WTC11 (cell line): ENCODE data around the gene GLOD5. TPM values are rescaled to one million over a fixed set of nuclear protein-coding genes. Genes with fewer than 3 reads are reported as not detected.

ENCODE experiments used
- ATAC-seq: fragments of 200-7000 bp; cut with Tn5 transposase; 2 replicates; pipeline ENCODE4 v1.10.0; 2021; ENCODE audit warnings: mild to moderate bottlenecking, moderate library complexity
- CTCF ChIA-PET: fragments of 300-600 bp; sonication (Branson Sonifier 250); formaldehyde crosslinking; loops from one replicate; lab custom pipeline; 2021; ENCODE audit warnings: antibody characterized with exemption; lab: Charles Lee
- POLR2A ChIA-PET: fragments of 350-600 bp; sonication (Branson Sonifier 250); formaldehyde crosslinking; loops from one replicate; lab custom pipeline; 2021; ENCODE audit warnings: antibody characterized with exemption; lab: Charles Lee
- DNase-seq: peaks from one replicate; pipeline ENCODE4 v3.0.0; 2021; ENCODE audit warnings: low spot score
- H3K27ac Mint-ChIP-seq: 2 replicates; pipeline ENCODE4 v1.8.0; 2021; ENCODE audit warnings: mixed read lengths
- H3K27me3 Mint-ChIP-seq: 2 replicates; pipeline ENCODE4 v1.8.0; 2021; ENCODE audit warnings: low read depth, mild to moderate bottlenecking, moderate library complexity, mixed read lengths
- H3K36me3 Mint-ChIP-seq: 2 replicates; pipeline ENCODE4 v1.8.0; 2021; ENCODE audit warnings: mixed read lengths
- H3K4me1 Mint-ChIP-seq: 2 replicates; pipeline ENCODE4 v1.8.0; 2022; ENCODE audit warnings: mixed read lengths
- H3K4me3 Mint-ChIP-seq: 2 replicates; pipeline ENCODE4 v1.8.0; 2021; ENCODE audit warnings: mild to moderate bottlenecking, moderate library complexity, mixed read lengths
- H3K9me3 Mint-ChIP-seq: 2 replicates; pipeline ENCODE4 v1.8.0; 2021; ENCODE audit warnings: mixed read lengths
- CREB1 ChIP-seq: sonication (generic); formaldehyde crosslinking; IDR thresholded peaks from 2 replicates; pipeline ENCODE4 v1.8.0; 2023; ENCODE audit warnings: mild to moderate bottlenecking, missing genetic modification reagents
- EMX1 ChIP-seq: fragments of 250-450 bp; sonication (Bioruptor Pico); IDR thresholded peaks from 2 replicates; pipeline ENCODE4 v1.8.0; 2021; ENCODE audit warnings: mild to moderate bottlenecking
- ESRRA ChIP-seq: sonication (generic); formaldehyde crosslinking; IDR thresholded peaks from 2 replicates; pipeline ENCODE4 v1.8.1; 2022; ENCODE audit warnings: mild to moderate bottlenecking, missing genetic modification reagents, borderline replicate concordance
- FOXJ3 ChIP-seq: sonication (generic); formaldehyde crosslinking; IDR thresholded peaks from 2 replicates; pipeline ENCODE4 v1.9.0; 2021; ENCODE audit warnings: missing genetic modification reagents, mild to moderate bottlenecking, borderline replicate concordance
- HMGA2 ChIP-seq: fragments of 250-450 bp; sonication (Bioruptor Pico); IDR thresholded peaks from 2 replicates; pipeline ENCODE4 v1.4.0; 2021; ENCODE audit warnings: mild to moderate bottlenecking, moderate library complexity
- JAZF1 ChIP-seq: fragments of 250-450 bp; sonication (Bioruptor Pico); IDR thresholded peaks from 2 replicates; pipeline ENCODE4 v1.9.0; 2021; ENCODE audit warnings: moderate library complexity, mild to moderate bottlenecking, inconsistent platforms
- JUN ChIP-seq: sonication (generic); formaldehyde crosslinking; IDR thresholded peaks from 2 replicates; pipeline ENCODE4 v1.8.0; 2023; ENCODE audit warnings: mild to moderate bottlenecking, missing genetic modification reagents
- NFATC4 ChIP-seq: fragments of 250-450 bp; sonication (Bioruptor Pico); IDR thresholded peaks from 2 replicates; pipeline ENCODE4 v1.9.0; 2021; ENCODE audit warnings: mild to moderate bottlenecking
- SMAD3 ChIP-seq: sonication (generic); formaldehyde crosslinking; IDR thresholded peaks from 2 replicates; pipeline ENCODE4 v1.8.0; 2022; ENCODE audit warnings: missing genetic modification reagents, mild to moderate bottlenecking, borderline replicate concordance
- SMAD4 ChIP-seq: sonication (generic); formaldehyde crosslinking; IDR thresholded peaks from 2 replicates; pipeline ENCODE4 v1.8.0; 2022; ENCODE audit warnings: mild to moderate bottlenecking, missing genetic modification reagents
- SOX15 ChIP-seq: fragments of 250-450 bp; sonication (Bioruptor Pico); IDR thresholded peaks from 2 replicates; pipeline ENCODE4 v1.9.0; 2021; ENCODE audit warnings: mild to moderate bottlenecking
- TEAD1 ChIP-seq: sonication (generic); formaldehyde crosslinking; IDR thresholded peaks from 2 replicates; pipeline ENCODE4 v1.8.0; 2022; ENCODE audit warnings: mild to moderate bottlenecking, missing genetic modification reagents
- ZBTB21 ChIP-seq: sonication (generic); formaldehyde crosslinking; IDR thresholded peaks from 2 replicates; pipeline ENCODE4 v1.8.1; 2023; ENCODE audit warnings: mild to moderate bottlenecking, missing genetic modification reagents, borderline replicate concordance
- ZBTB43 ChIP-seq: sonication (generic); formaldehyde crosslinking; IDR thresholded peaks from 2 replicates; pipeline ENCODE4 v1.8.1; 2023; ENCODE audit warnings: mild to moderate bottlenecking, missing genetic modification reagents
- ZNF263 ChIP-seq: sonication (generic); formaldehyde crosslinking; IDR thresholded peaks from 2 replicates; pipeline ENCODE4 v1.8.1; 2022; ENCODE audit warnings: low read depth, mild to moderate bottlenecking, moderate library complexity, missing genetic modification reagents
- ZNF532 ChIP-seq: fragments of 250-450 bp; sonication (Bioruptor Pico); IDR thresholded peaks from 2 replicates; pipeline ENCODE4 v1.9.0; 2021; ENCODE audit warnings: mild to moderate bottlenecking, borderline replicate concordance
- total RNA-seq: library from RNA; stranded (reverse); gene quantifications from 3 replicates; pipeline ENCODE4 v1.2.3, GENCODE V29; 2021
- TF ChIP-seq, protein P1 (sequence below): sonication (generic); formaldehyde crosslinking; IDR thresholded peaks from 2 replicates; pipeline ENCODE4 v1.8.0; 2022; ENCODE audit warnings: mild to moderate bottlenecking, missing genetic modification reagents
- TF ChIP-seq, protein P2 (sequence below): sonication (generic); formaldehyde crosslinking; IDR thresholded peaks from 2 replicates; pipeline ENCODE4 v1.8.1; 2023; ENCODE audit warnings: mild to moderate bottlenecking, moderate library complexity, missing genetic modification reagents
- TF ChIP-seq, protein P3 (sequence below): sonication (generic); formaldehyde crosslinking; IDR thresholded peaks from 2 replicates; pipeline ENCODE4 v1.8.1; 2022; ENCODE audit warnings: low read depth, mild to moderate bottlenecking, moderate library complexity, missing genetic modification reagents, borderline replicate concordance
- TF ChIP-seq, protein P4 (sequence below): sonication (generic); formaldehyde crosslinking; IDR thresholded peaks from 2 replicates; pipeline ENCODE4 v1.8.0; 2022; ENCODE audit warnings: missing genetic modification reagents

GLOD5 gene
- total RNA-seq, 1 experiment from 2014 or later, result not detected

DNA sequence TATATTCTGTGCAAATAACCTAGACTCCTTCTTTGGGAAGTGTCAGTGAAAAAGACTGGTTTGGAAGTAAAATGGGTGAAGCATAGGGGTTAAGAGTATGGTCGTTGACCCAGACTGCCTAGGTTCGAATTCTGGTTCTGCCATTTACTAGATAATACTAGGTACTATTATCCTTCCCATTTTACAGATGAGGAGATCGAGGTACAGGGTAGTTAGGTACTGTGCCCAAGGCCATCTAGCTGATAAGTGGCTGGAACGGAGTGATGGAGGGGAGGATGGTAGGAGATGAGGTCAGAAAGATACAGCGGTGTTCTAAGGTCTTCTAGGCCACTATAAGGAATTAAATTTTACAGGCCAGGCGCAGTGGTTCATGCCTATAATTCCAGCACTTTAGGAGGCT, 11.1 kb downstream of the GLOD5 start (continued):
- TF ChIP-seq TEAD1 (CRISPR knock-in tag) (no peak), HMGA2 (CRISPR knock-in tag) (no peak), CREB1 (CRISPR knock-in tag) (no peak)
- TF ChIP-seq, protein P1, sequence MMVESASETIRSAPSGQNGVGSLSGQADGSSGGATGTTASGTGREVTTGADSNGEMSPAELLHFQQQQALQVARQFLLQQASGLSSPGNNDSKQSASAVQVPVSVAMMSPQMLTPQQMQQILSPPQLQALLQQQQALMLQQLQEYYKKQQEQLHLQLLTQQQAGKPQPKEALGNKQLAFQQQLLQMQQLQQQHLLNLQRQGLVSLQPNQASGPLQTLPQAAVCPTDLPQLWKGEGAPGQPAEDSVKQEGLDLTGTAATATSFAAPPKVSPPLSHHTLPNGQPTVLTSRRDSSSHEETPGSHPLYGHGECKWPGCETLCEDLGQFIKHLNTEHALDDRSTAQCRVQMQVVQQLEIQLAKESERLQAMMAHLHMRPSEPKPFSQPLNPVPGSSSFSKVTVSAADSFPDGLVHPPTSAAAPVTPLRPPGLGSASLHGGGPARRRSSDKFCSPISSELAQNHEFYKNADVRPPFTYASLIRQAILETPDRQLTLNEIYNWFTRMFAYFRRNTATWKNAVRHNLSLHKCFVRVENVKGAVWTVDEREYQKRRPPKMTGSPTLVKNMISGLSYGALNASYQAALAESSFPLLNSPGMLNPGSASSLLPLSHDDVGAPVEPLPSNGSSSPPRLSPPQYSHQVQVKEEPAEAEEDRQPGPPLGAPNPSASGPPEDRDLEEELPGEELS (CRISPR knock-in tag), result no peak

DNA sequence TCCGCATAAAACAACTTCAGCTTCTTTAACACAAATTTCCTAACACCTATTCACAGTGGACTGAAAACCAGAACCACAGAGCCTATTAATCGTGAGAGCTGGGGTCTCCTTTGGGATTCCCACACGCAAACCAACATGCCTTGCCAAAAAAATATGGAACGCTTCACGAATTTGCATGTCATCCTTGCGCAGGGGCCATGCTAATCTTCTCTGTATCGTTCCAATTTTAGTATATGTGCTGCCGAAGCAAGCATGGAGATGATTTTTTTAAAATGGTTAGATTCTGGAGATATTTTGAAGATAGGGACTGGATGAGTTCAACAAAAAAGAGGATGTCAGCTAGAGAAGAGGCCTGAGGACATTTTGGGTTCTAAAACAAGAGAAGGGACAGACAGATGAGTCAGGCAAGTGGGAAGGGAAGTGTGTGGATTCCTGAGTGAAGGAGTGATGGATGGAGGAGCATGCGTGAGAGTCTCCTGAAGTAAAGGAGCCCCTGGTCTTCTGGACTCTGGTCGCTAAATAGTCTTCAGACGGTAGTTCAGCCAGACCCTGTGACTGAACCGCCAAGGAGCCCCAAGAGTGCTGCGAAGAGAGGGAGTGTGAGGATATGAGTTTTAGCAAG, 15.4 kb downstream of the GLOD5 start:
- H3K4me3 Mint-ChIP-seq, result no peak overlapping the region
- ATAC-seq, result no peak
- peaks cover 6% of the 10 kb centered on the region; the same call in 1 of the 2 replicates for H3K4me1 Mint-ChIP-seq
- H3K27ac Mint-ChIP-seq, result no peak overlapping the region
- no peaks in the 10 kb centered on the region for H3K36me3 Mint-ChIP-seq
- ChIA-PET CTCF (no interaction called here), POLR2A (no interaction called here)
- H3K9me3 Mint-ChIP-seq, result no peaks in the 10 kb centered on the region
- TF ChIP-seq EMX1 (no peak), ESRRA (CRISPR knock-in tag) (no peak), FOXJ3 (CRISPR knock-in tag) (no peak), ZNF532 (CRISPR knock-in tag) (no peak), SMAD3 (CRISPR knock-in tag) (no peak), ZBTB43 (CRISPR knock-in tag) (no peak), ZNF263 (CRISPR knock-in tag) (no peak), JAZF1 (CRISPR knock-in tag) (no peak), JUN (CRISPR knock-in tag) (no peak), ZBTB21 (no peak), NFATC4 (CRISPR knock-in tag) (no peak), SOX15 (CRISPR knock-in tag) (no peak), SMAD4 (CRISPR knock-in tag) (no peak)
- TF ChIP-seq, protein P2, sequence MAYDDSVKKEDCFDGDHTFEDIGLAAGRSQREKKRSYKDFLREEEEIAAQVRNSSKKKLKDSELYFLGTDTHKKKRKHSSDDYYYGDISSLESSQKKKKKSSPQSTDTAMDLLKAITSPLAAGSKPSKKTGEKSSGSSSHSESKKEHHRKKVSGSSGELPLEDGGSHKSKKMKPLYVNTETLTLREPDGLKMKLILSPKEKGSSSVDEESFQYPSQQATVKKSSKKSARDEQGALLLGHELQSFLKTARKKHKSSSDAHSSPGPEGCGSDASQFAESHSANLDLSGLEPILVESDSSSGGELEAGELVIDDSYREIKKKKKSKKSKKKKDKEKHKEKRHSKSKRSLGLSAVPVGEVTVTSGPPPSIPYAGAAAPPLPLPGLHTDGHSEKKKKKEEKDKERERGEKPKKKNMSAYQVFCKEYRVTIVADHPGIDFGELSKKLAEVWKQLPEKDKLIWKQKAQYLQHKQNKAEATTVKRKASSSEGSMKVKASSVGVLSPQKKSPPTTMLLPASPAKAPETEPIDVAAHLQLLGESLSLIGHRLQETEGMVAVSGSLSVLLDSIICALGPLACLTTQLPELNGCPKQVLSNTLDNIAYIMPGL (CRISPR knock-in tag), result no peak
- TF ChIP-seq, protein P3, sequence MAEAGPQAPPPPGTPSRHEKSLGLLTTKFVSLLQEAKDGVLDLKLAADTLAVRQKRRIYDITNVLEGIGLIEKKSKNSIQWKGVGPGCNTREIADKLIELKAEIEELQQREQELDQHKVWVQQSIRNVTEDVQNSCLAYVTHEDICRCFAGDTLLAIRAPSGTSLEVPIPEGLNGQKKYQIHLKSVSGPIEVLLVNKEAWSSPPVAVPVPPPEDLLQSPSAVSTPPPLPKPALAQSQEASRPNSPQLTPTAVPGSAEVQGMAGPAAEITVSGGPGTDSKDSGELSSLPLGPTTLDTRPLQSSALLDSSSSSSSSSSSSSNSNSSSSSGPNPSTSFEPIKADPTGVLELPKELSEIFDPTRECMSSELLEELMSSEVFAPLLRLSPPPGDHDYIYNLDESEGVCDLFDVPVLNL (CRISPR knock-in tag), result no peak
- TF ChIP-seq, protein P4, sequence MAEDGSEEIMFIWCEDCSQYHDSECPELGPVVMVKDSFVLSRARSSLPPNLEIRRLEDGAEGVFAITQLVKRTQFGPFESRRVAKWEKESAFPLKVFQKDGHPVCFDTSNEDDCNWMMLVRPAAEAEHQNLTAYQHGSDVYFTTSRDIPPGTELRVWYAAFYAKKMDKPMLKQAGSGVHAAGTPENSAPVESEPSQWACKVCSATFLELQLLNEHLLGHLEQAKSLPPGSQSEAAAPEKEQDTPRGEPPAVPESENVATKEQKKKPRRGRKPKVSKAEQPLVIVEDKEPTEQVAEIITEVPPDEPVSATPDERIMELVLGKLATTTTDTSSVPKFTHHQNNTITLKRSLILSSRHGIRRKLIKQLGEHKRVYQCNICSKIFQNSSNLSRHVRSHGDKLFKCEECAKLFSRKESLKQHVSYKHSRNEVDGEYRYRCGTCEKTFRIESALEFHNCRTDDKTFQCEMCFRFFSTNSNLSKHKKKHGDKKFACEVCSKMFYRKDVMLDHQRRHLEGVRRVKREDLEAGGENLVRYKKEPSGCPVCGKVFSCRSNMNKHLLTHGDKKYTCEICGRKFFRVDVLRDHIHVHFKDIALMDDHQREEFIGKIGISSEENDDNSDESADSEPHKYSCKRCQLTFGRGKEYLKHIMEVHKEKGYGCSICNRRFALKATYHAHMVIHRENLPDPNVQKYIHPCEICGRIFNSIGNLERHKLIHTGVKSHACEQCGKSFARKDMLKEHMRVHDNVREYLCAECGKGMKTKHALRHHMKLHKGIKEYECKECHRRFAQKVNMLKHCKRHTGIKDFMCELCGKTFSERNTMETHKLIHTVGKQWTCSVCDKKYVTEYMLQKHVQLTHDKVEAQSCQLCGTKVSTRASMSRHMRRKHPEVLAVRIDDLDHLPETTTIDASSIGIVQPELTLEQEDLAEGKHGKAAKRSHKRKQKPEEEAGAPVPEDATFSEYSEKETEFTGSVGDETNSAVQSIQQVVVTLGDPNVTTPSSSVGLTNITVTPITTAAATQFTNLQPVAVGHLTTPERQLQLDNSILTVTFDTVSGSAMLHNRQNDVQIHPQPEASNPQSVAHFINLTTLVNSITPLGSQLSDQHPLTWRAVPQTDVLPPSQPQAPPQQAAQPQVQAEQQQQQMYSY (CRISPR knock-in tag), result no peak
- DNase-seq, result no peak
- peaks cover 4% of the 10 kb centered on the region; the same call in 1 of the 2 replicates for H3K27me3 Mint-ChIP-seq
